Activated CD8-positive, alpha-beta memory T cell treated with anti-CD3 and anti-CD28 coated beads, Interleukin-2, amount 50 U/mL, for 1 hour (primary cell): Measurements from ENCODE around the gene NECAB2.

Source experiments
- DNase-seq: peaks from one replicate; pipeline ENCODE4 v3.0.0-alpha.2; 2020; ENCODE audit errors: extremely low read depth

Gene NECAB2

GRCh38 chr16:84024854-84025253 is 56.8 kb downstream of the NECAB2 start:
- DNase-seq = no peak

DNA sequence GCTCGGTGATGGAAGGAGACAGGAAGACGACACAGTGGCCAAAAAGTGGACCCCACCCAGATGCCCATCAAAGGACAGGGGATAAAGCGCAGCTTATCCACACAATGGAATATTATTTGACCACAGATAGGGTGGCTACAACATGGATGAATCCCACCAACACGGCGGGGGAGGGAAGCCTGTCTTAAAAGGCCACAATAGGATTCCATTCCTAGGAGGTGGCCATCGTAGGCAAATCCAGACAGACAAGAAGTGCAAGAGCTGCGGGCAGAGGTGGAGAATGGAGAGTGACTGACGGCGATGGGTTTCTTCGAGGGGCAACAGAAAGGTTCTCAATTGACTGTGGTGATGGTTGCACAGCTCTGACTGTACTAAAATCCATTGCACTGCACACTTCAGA is 58.6 kb downstream of the NECAB2 start:
- no peak for DNase-seq

- no peak for DNase-seq
These were observed 59.6 kb downstream of the NECAB2 start for GRCh38 chr16:84027625-84028024.

- DNase-seq = no peak
These were observed 61.4 kb downstream of the NECAB2 start for GRCh38 chr16:84029297-84030047.

GRCh38 chr16:84031556-84031955 is 63.5 kb downstream of the NECAB2 start:
- no peak for DNase-seq

DNA sequence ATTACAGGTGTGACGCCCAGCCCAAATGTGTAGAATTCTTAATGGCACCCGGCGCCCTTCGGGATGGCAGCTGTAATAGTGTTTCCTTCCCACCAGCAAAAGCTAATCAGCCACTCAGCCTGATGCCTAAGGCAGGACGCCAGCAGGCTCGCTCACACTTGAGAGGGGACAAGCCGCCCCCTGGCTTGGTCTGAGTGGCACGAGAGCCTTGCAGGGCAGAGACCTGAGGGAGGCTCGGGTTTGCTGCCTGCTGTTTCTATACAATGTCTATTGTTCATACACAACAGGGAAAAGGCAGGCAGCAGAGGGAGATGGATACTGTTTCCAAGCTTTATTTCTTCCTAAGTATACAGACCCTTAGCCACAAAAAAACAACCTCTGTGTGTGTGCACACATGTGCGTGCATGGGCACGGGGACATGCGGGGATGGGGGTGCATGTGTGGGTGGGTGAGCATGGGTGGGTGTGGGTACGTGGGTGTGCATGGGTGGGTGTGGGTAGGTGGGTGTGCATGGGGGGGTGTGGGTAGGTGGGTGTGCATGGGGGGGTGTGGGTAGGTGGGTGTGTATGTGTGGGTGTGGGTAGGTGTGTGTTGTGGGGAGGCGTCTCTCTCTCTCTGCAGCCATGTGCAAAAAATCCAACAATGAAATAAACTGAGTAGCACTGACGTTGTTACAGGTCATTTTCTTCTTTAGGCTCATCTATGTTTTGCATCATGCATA is 64.6 kb downstream of the NECAB2 start:
- no peak for DNase-seq

DNA sequence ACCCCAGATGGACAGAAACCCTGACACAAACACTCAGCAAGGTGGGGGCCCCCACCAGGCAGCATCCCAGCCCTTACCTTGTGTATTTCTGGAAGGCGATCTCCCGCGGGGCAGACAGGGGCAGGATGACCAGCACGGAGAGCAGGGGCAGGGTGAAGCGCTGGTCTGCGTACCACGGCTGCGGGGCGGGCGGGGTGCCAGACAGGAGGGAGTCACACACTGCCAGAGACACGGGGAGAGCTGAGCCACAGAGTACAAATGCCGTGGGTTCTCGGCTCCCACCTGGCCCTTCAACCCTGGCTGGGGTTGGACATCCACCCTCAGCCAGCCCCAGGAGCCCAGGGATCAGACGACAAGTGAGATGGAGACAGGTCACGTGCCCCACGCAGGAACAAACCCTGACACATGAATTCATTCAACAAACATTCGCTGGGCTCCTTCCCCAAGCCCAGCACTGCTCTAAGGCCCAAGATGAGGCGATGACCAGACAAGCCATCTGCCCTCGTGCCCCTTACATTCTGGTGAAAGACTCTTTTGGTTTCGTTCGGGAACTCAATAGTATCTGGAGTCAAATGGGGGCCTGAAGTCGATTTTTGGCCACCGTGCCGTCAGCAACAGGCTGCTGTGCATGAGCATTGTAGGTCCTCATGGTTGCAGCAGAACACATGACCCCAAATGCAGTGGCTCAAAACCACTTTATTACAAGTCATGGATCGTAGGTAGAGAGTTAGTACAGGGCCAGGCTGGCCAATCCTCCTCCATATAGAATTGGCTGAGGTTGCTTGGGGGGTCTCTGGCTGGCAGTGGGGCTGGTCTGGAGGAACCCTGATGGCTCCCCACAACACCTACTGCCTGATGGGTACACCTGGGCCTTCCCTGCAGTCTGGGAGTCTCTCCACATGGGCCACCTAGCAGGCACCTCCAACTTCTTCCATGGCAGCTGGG is 65.5 kb downstream of the NECAB2 start:
- no peak for DNase-seq

DNA sequence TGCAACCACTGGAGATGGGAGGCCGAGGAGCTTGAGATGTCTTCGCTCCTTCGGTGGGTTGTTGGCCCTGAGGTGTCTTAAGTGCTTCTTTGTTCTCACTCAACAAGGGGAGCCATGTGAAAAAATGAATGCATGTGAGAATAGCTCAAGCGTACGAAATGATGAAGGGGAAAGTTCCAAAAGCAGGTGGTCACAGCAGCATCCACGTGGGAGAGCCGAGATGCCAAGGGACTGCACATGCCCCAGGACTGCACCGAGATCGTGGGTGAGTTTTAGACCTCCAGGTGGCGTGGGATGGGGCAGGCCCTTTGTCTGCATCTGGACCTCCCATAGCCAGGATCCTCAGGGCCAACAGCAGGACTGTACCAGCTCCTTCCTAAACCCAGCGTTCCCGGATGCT is 66.5 kb downstream of the NECAB2 start:
- DNase-seq = no peak

DNA sequence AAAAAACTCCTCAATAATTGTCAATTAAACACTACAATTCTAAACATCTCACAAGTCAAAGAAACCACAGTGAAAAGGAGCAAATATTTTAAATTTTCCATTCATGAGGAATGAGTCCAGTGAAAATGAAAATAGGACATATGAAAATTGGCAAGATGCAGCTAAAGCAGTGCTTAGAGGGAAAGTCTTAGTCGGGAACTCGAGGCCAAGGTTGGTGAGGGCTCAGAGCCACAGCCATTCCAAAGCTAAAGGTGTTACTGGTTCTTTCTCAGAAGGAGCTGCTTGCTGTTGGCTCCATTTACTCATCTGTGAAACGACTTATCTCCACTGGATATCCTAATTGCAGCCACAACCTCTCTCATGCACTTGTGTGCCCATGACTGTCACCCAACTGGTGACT is 68.1 kb downstream of the NECAB2 start:
- no peak for DNase-seq

DNA sequence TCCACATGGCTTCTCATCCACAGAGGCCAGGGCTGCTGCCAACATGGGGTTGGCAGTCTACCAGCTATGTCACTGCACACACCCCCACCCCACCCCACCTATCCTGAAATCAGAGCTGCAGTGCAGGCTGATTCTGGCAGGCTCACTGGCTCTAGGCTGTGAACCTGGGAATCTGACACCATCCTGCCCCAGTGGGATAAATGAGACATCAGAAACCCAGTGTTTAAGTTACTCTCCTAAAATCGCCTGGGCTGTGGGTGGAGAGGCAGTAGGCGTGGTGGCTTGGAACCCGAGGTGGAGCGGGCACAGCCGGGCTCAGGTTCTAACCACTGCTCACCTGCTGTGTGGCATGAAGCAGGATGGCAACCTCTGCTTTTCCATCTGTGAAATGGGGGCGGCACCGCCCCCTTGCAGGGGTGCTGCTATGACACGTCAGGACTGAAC is 69.0 kb downstream of the NECAB2 start:
- no peak for DNase-seq

DNA sequence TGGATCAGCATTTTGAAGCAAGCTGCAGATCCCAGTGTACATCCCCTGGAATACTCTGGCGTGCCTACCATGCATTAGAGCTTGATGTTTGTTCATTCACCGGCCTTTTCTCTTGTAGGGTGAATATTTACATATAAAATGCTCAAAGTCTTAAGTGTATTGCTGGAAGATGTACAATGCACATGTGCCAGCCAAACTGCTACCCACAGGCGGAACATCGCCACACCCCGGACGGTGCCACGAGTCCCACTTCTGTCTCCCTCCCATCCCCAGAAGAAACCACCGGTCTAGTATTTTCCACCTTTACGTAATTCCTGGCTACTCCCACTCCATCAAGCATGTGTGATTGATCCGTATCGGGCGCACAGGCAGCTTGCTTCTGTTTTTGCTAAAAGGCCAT is 70.4 kb downstream of the NECAB2 start:
- DNase-seq = no peak

- no peak for DNase-seq
These were observed 71.7 kb downstream of the NECAB2 start for GRCh38 chr16:84039696-84040095.

- DNase-seq = no peak
These were observed 72.3 kb downstream of the NECAB2 start for GRCh38 chr16:84040226-84040822.

DNA sequence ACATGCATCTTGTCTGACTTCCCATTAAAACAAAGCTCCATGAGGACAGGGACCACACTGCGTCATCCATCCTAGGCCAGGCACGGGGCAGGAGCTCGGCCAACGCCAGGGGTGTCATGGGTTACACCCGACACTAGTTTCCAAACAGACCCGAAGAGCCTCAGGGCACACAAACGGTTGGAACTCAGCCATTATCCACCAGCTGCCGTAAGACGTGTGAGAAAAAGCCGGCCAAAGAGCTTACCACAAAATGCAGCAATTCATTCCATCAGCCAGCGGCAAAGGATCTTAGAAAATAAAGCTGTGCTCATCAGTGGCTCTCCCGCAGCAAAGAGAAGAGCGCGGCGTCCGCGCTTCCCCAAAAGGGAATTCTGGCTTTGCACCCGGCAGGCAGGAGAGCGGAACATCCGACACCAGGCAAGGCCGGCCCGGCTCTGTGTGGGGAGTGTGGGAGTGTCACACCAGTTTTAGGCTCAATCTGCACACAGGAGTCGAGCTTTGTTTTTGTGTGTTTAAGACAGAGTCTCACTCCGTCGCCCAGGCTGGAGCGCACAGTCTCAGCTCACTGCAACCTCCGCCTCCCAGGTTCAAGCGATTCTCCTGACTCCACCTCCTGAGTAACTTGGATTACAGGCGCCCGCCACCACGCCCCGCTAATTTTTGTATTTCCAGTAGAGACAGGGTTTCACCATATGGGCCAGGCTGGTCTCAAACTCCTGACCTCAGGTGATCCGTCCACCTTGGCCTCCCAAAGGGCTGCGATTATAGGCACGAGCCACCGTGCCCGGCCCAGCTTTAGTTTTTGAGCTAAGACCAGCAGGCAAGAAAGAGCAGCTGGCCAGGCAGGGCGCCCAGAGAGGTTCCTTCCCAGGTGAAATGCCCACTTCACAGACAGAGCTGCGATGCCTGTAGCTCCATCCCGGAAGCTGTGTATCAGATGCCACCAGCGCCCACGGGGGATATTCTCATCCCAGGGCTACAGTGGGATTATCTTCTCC is 73.1 kb downstream of the NECAB2 start:
- no peak for DNase-seq

GRCh38 chr16:84041881-84042280 is 73.8 kb downstream of the NECAB2 start:
- DNase-seq = no peak

GRCh38 chr16:84042308-84042878 is 74.3 kb downstream of the NECAB2 start, which contains the start of gene SLC38A8:
Gene SLC38A8, minus strand, starts transcription at chr16:84042795. Its CDS starts 638 bp downstream, at chr16:84042157.
- DNase-seq = no peak

DNA sequence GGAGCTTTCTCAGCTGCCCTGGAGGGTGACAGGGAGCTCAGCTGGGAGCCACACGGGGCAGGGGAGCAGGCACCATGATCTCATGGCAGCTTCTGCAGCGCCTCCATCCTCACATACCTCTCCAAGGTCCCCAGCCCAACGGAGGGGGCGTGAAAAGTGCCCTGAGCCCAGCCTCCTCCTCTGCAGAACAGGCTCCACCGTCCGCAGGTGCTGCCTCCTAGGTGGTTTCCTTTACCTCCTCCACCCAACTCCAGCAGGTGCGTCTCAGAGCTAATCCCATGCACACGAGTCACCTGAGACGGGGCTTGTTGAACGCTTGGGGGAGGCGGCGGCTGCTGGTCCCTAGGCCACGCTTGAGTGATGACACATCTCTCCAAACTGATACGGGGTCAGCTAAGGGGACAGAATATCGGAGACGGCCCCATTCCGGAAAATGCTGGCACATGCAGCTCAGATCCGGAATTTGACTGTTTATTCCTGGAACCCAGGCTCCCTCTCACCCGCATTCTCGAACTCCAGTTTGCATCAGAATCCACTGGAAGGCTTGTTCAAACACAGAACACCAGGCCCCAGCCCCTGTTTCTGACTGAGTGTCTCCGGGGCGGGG is 74.9 kb downstream of the NECAB2 start:
- no peak for DNase-seq

- DNase-seq = no peak
These were observed 75.6 kb downstream of the NECAB2 start for GRCh38 chr16:84043486-84044117.

GRCh38 chr16:84044118-84044488 is 76.1 kb downstream of the NECAB2 start:
- DNase-seq = no peak
